T-helper 17 cell (primary cell): ENCODE measurements around the gene SCARB1. TPM values are rescaled to one million over a fixed set of nuclear protein-coding genes. Genes with fewer than 3 reads are reported as not detected.
A peak's percentile ranks its signal among the peaks of the same experiment; 100 is the strongest.

ENCODE experiments used
- ATAC-seq: fragments of 150-1000 bp; cut with Tn5 transposase; 2 replicates; pipeline ENCODE4 v1.10.0; 2021; ENCODE audit warnings: mild to moderate bottlenecking, moderate library complexity
- DNase-seq, 3 donors: peaks; one replicate each; pipeline versions ENCODE4 v3.0.0 to v3.0.0-alpha.2; 2020 to 2021
- H3K9me3 ChIP-seq: one replicate; pipeline ENCODE4 v1.7.0; 2013; ENCODE audit warnings: low read length, mild to moderate bottlenecking; ENCODE audit not compliant: control insufficient read depth, poor library complexity, severe bottlenecking
- H3K27ac Mint-ChIP-seq: one replicate; pipeline ENCODE4 v1.8.0; 2022; ENCODE audit warnings: mild to moderate bottlenecking, moderate library complexity, mixed read lengths
- H3K27me3 Mint-ChIP-seq: one replicate; pipeline ENCODE4 v1.8.0; 2022; ENCODE audit warnings: mixed read lengths
- H3K36me3 Mint-ChIP-seq: one replicate; pipeline ENCODE4 v1.8.0; 2022; ENCODE audit warnings: low read depth, mixed read lengths
- H3K4me1 Mint-ChIP-seq: one replicate; pipeline ENCODE4 v1.8.0; 2022; ENCODE audit warnings: mild to moderate bottlenecking, mixed read lengths
- H3K4me3 Mint-ChIP-seq: one replicate; pipeline ENCODE4 v1.8.0; 2022; ENCODE audit warnings: mild to moderate bottlenecking, moderate library complexity, mixed read lengths
- total RNA-seq, 4 donors: library from RNA in 2 of 4; stranded (reverse) in 2 of 4; gene quantifications; one replicate each; pipeline ENCODE4 v1.2.3 and lab custom pipeline; 2022 to 2026

SCARB1 gene
- total RNA-seq, 2 donors from 2014 or later: 1.3 to 1.7 TPM

- Mint-ChIP-seq H3K36me3 (peaks cover under 1% of the 10 kb centered on the region), H3K4me1 (peaks cover 12% of the 10 kb centered on the region), H3K4me3 (no peak overlapping the region), H3K27ac (no peak overlapping the region), H3K27me3 (peaks cover 2% of the 10 kb centered on the region)
- no peaks in the 10 kb centered on the region for H3K9me3 ChIP-seq
- DNase-seq (no peak), ATAC-seq (no peak)
These were observed 86.0 kb downstream of the SCARB1 start for GRCh38 chr12:124777399-124778372.

- Mint-ChIP-seq H3K27ac (no peak overlapping the region), H3K4me3 (no peak overlapping the region), H3K36me3 (peaks cover 2% of the 10 kb centered on the region), H3K4me1 (peaks cover 18% of the 10 kb centered on the region), H3K27me3 (peaks cover 15% of the 10 kb centered on the region)
- ATAC-seq (no peak), DNase-seq (no peak)
- H3K9me3 ChIP-seq: no peaks in the 10 kb centered on the region
These were observed 87.5 kb downstream of the SCARB1 start for GRCh38 chr12:124776125-124776513.

GRCh38 chr12:124774462-124775167 is 89.0 kb downstream of the SCARB1 start:
- DNase-seq (no peak), ATAC-seq (peak; percentile 82)
- Mint-ChIP-seq H3K27ac (peak overlapping the region; percentile 56), H3K36me3 (peaks cover 2% of the 10 kb centered on the region), H3K4me3 (peak overlapping the region; percentile 82), H3K4me1 (peaks cover 18% of the 10 kb centered on the region), H3K27me3 (peaks cover 16% of the 10 kb centered on the region)
- no peaks in the 10 kb centered on the region for H3K9me3 ChIP-seq

DNA sequence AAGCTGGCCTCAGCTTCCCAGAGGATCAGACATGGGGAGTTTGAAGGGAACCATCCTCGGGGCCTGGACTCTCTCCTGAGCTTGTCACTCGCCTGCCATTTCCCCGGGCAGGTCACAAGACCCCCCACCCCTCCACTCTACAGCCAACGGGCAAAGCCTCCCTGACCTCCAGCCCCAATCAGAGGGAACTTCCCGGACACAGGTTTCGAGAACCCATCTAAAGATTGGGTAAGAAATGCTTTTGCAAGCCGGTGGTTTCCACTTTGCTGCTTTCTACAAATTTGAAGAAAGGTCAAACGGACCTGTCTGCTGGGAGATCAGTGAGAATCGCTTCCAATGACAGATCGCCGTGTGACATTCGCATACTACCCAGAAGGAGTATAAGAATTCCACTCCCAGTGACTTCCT is 89.6 kb downstream of the SCARB1 start:
- Mint-ChIP-seq H3K4me3 (peak overlapping the region; percentile 82), H3K27ac (peak overlapping the region; percentile 56), H3K27me3 (peaks cover 16% of the 10 kb centered on the region), H3K4me1 (peaks cover 18% of the 10 kb centered on the region), H3K36me3 (peaks cover 2% of the 10 kb centered on the region)
- DNase-seq (no peak), ATAC-seq (peak; percentile 31)
- no peaks in the 10 kb centered on the region for H3K9me3 ChIP-seq

GRCh38 chr12:124772289-124773170 is 91.1 kb downstream of the SCARB1 start:
- H3K4me1 Mint-ChIP-seq: peaks cover 18% of the 10 kb centered on the region
- no peak overlapping the region for H3K4me3 Mint-ChIP-seq
- H3K9me3 ChIP-seq: no peaks in the 10 kb centered on the region
- no peak for ATAC-seq
- H3K36me3 Mint-ChIP-seq: peaks cover 2% of the 10 kb centered on the region
- no peak overlapping the region for H3K27ac Mint-ChIP-seq
- peaks cover 16% of the 10 kb centered on the region for H3K27me3 Mint-ChIP-seq
- no peak for DNase-seq

DNA sequence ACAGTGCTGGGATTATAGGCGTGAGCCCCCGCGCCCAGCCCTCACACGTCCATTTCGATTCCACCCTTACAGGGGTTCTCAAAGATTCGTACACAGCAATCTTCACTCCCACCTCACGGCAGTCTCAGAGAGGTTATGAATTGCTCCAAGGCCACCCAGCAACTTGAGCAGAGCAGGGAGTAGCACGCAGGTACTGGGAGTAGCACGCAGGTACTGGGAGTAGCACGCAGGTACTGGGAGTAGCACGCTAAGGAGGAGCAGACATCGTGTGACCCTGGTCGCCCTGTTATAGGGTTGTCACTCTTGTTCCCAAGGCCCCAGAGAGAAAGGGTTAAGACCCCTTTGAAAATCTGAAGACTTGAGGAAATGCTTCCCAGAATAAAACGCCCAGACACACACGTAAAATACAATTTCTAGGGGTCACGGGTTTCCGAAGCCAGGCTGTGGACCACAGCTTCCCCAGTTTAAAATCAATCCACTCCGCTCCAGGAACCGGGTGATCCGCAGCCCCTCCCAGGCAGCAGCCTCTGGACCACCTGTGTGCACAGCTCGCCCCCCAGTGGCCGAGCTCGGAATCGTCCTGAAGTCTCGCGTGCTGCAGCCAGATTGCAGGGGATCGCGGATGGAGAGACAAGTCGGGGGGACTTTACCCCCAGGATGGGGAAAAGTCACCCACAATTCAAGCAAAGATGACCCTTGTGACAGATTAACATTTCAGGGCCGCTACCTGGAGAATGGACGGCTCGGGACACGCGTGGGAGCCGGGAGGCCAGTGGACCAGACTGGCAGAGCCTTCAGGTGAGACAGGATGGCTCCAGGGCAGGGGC is 92.0 kb downstream of the SCARB1 start:
- Mint-ChIP-seq H3K4me1 (peaks cover 24% of the 10 kb centered on the region), H3K27me3 (peaks cover 16% of the 10 kb centered on the region), H3K4me3 (no peak overlapping the region), H3K27ac (peak overlapping the region; percentile 73), H3K36me3 (peaks cover 2% of the 10 kb centered on the region)
- no peaks in the 10 kb centered on the region for H3K9me3 ChIP-seq
- DNase-seq (peak; percentile 60 to 81 (median 66)), ATAC-seq (peak; percentile 36)

GRCh38 chr12:124770728-124771127 is 92.9 kb downstream of the SCARB1 start:
- peaks cover 16% of the 10 kb centered on the region for H3K27me3 Mint-ChIP-seq
- H3K27ac Mint-ChIP-seq: peak overlapping the region; percentile 21
- H3K4me3 Mint-ChIP-seq: no peak overlapping the region
- ATAC-seq (no peak), DNase-seq (no peak)
- H3K36me3 Mint-ChIP-seq: peaks cover 2% of the 10 kb centered on the region
- no peaks in the 10 kb centered on the region for H3K9me3 ChIP-seq
- H3K4me1 Mint-ChIP-seq: peaks cover 24% of the 10 kb centered on the region

DNA sequence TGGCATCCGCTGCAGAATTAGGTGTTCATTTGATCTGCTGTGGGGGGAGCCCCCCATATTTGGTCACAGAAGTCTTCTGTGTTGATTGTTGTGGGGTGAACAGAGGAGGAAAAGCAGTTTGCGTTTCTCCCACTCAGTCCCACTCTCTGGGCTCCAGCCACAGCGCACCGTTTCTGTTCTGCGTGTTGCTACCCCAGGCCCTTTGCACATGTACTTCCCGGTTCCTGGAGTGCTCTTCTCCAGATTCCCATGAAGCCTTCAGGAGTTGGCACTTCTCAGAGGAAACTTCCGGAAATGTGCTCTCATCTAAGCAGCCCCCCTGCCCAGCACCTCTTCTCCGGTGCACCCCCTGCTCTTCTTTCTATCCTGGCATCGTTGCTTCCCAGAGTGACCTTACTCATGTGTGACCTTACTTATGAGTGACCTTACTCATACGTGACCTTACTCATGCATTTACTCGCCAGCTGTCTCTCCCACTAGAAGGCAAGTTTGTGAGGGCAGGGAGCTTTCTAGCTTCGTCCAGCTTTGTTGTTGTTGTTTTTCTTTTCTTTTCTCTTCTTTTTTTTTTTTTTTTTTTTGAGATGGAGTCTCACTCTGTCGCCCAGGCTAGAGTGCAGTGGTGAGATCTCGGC is 93.7 kb downstream of the SCARB1 start:
- no peak for ATAC-seq
- DNase-seq: no peak
- peaks cover 21% of the 10 kb centered on the region for H3K4me1 Mint-ChIP-seq
- H3K36me3 Mint-ChIP-seq: peaks cover 2% of the 10 kb centered on the region
- peaks cover 16% of the 10 kb centered on the region for H3K27me3 Mint-ChIP-seq
- no peak overlapping the region for H3K4me3 Mint-ChIP-seq
- H3K27ac Mint-ChIP-seq: peak overlapping the region; percentile 21
- H3K9me3 ChIP-seq: no peaks in the 10 kb centered on the region

- peaks cover 2% of the 10 kb centered on the region for H3K36me3 Mint-ChIP-seq
- DNase-seq (no peak), ATAC-seq (no peak)
- peaks cover 16% of the 10 kb centered on the region for H3K27me3 Mint-ChIP-seq
- H3K4me1 Mint-ChIP-seq: peaks cover 17% of the 10 kb centered on the region
- H3K9me3 ChIP-seq: no peaks in the 10 kb centered on the region
- H3K4me3 Mint-ChIP-seq: no peak overlapping the region
- no peak overlapping the region for H3K27ac Mint-ChIP-seq
These were observed 94.5 kb downstream of the SCARB1 start for GRCh38 chr12:124769163-124769530.

GRCh38 chr12:124768452-124769162 is 95.1 kb downstream of the SCARB1 start:
- ATAC-seq (no peak), DNase-seq (no peak)
- Mint-ChIP-seq H3K27me3 (peaks cover 16% of the 10 kb centered on the region), H3K4me3 (no peak overlapping the region), H3K36me3 (peaks cover 2% of the 10 kb centered on the region), H3K4me1 (peaks cover 14% of the 10 kb centered on the region), H3K27ac (no peak overlapping the region)
- no peaks in the 10 kb centered on the region for H3K9me3 ChIP-seq

- peak overlapping the region; percentile 76 for H3K4me3 Mint-ChIP-seq
- H3K36me3 Mint-ChIP-seq: no peaks in the 10 kb centered on the region
- H3K27ac Mint-ChIP-seq: peak overlapping the region; percentile 86
- peak; percentile 60 to 86 (median 64) for DNase-seq
- no peaks in the 10 kb centered on the region for H3K9me3 ChIP-seq
- ATAC-seq: peak; percentile 97
- peaks cover 11% of the 10 kb centered on the region for H3K27me3 Mint-ChIP-seq
- H3K4me1 Mint-ChIP-seq: peaks cover 10% of the 10 kb centered on the region
These were observed 96.4 kb downstream of the SCARB1 start for GRCh38 chr12:124767066-124767821.
